M059J (cell line): ENCODE results near the gene ATP6V0E1. TPM values are rescaled to one million over a fixed set of nuclear protein-coding genes. Genes with fewer than 3 reads are reported as not detected.

Source experiments
- DNase-seq: peaks from one replicate; pipeline ENCODE4 v3.0.0-alpha.2; 2012; ENCODE audit warnings: low read depth
- total RNA-seq: library from RNA; depleted of rRNA; stranded (reverse); fragments of >200 nt; shearing (Covaris generic); gene quantifications from 2 replicates; pipeline ENCODE4 v1.2.3, GENCODE V29; 2014; rRNA removed

Gene ATP6V0E1
- 348 and 365 TPM in 2 replicates for total RNA-seq

GRCh38 chr5:172983542-172984243 is at the start of gene ATP6V0E1:
Gene ATP6V0E1 (plus strand): TSS chr5:172983771. CDS start chr5:172983861, 90 bp downstream.
- DNase-seq = peak; percentile 93

- DNase-seq = no peak
Measured at GRCh38 chr5:172935096-172935495, 48.5 kb upstream of the ATP6V0E1 start.

GRCh38 chr5:172936401-172936800 is 47.2 kb upstream of the ATP6V0E1 start:
- DNase-seq = no peak

DNA sequence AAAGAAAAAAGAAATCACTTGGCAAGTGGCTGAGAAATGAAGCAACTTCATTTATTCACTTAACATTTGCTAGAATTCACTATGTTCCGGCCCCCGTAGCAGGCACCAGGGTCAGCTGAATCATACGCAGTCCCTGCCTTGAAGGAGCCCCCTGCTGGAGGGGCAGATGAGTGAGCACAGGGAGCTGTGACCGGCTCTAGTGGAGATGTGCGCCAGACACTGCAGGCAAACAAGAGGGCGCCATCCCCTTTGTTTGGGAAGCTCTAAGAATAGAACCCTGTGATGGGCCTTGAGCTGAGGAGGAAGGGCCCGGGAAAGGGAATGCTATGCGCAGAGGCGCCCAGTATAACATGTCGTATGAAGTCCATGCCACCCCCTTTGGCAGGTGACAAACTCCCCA is 44.5 kb upstream of the ATP6V0E1 start:
- DNase-seq = no peak

- no peak for DNase-seq
Measured at GRCh38 chr5:172939611-172940267, 43.8 kb upstream of the ATP6V0E1 start.

DNA sequence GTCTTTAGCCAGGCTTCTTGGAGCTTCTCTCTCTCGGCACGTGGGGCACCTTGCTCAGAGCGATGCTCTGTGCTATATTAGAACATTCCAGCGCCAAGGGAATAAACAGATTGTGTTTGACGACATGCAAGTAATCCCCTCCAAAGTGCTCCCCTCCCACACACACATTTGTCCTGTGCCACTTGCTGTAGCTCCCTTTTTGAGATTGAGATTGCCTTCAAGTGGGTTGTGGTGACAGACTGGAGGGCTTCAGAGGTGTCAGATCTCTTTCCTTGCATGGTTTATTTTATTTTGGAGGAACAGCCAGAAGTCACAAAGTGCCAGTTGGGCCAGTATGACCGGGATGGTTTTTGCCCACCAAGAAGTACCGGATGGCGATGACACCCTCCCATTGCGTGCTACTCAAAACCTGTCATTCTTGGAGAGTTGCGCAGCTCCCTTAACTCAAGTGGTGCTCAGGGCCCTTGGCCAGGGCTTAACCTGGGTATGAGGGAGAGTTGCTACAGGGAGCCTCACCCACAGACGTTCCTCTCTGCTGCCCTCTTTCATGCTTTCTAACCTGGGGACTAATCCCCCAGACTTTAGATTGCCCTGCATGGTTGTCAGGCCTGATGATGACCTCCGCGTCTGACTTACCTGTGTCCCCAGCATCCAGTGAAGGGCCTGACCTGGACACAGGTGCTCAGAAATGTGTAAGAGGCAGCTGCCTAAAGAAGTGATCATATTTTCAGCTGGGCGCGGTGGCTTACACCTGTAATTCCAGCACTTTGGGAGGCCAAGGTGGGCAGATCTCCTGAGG is 43.1 kb upstream of the ATP6V0E1 start:
- no peak for DNase-seq

- peak; percentile 54 for DNase-seq
Measured at GRCh38 chr5:172941067-172941516, 42.5 kb upstream of the ATP6V0E1 start.

DNA sequence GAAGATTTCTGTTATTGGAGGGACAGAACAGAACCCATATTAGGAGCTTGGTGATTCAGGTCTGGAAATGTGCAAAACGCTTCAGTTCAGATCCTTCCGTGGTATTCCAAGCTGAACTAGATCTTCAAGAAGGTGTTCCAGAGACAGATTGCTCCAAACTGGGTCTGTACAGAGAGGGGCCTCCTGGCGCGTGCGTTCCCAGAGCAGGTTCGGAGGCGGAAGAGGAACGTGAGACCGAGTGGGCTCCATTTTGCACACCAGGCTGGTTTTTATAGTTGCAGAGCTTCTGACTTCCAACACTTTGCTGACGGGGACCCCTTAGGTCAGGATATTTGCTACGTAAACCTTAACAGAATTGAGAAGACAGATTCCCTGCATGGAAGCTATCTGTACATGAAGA is 41.0 kb upstream of the ATP6V0E1 start:
- no peak for DNase-seq

DNA sequence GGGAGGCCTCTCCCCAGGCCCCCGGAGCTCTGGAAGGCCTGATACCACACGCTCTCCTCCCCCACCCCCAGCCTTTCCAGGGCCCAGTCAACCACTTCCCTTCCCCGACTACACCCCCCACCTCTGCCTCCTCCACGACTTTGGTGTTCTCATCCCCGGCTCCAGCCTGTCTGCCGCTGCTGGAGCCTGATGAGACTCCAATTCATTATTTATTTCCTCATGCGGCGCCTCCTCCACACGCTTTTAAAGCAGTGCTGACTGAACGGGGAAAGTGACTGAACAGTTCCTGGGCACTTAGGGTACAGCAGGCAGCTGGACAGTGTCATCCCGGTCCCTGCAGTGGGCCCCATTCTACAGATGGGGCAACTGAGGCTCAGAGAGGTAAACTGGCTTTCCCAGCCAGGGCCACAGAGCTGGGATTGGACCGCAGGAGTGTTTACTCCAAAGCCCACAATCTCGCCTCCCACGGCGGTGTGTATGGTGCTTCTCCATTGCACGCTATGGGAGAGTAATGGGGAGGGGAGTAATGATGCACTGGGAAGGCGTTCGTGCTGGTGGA is 40.2 kb upstream of the ATP6V0E1 start:
- peak; percentile 96 for DNase-seq

DNA sequence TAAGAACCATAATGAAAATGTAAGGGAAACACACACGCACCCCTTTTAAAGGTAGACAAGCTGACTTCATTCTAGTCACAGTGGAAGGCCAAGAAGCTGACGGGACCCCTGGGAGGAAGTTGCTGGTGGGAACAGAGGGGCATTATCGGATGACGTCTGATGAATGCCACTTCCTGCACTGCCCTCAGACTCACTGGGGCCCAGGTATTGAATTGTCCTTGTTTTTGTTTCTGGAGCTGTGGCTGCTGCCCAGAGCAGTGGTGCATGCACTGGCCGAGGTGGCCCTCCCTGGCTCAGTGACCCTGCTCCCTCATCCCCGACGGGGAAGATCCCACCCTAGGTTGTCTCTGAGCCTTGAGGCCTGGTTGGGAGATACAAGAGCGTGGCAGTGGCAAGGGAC is 39.7 kb upstream of the ATP6V0E1 start:
- DNase-seq = peak; percentile 67

DNA sequence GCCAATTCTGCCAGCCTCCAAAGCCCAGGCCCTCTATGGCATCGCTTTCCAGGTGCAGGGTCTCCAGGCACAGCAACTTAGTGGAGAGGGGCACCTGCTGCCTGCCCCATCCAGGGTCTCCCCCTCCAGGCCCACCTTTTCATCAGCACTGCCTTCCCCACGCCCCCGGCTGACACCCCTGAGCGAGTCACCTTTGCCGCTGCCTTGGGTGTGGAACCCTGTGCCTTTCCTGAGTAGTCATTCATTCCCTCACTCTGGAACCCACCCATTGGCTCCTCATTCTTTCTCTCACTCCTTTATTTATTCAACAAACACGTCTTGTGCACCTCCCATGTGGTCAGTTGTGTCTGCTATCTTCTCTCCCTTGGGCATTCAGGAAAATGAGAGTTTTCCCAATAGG is 38.8 kb upstream of the ATP6V0E1 start:
- DNase-seq = peak; percentile 53

GRCh38 chr5:172945151-172945550 is 38.4 kb upstream of the ATP6V0E1 start:
- no peak for DNase-seq

DNA sequence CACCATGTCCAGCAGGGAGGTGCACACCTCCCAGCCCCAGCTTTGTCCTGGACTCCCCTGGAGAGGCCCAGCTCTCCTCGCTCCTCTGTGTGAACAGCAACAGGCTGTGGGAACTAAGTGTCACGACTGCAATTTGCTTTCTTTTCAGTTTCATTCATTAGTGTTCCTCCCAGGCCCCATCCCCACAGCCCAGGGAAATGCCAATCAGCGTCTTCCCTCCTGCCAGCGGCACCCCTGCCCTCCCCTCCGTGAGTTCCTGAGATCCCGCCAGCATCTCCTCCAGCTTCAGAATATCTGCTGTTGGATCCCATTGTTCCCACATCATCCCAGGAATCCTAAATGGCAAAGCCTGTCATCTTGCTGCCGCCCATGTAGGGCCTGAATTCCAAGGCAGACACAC is 37.4 kb upstream of the ATP6V0E1 start:
- no peak for DNase-seq

GRCh38 chr5:172949426-172949825 is 34.1 kb upstream of the ATP6V0E1 start:
- DNase-seq = no peak

GRCh38 chr5:172950176-172950965 is 33.2 kb upstream of the ATP6V0E1 start:
- no peak for DNase-seq

DNA sequence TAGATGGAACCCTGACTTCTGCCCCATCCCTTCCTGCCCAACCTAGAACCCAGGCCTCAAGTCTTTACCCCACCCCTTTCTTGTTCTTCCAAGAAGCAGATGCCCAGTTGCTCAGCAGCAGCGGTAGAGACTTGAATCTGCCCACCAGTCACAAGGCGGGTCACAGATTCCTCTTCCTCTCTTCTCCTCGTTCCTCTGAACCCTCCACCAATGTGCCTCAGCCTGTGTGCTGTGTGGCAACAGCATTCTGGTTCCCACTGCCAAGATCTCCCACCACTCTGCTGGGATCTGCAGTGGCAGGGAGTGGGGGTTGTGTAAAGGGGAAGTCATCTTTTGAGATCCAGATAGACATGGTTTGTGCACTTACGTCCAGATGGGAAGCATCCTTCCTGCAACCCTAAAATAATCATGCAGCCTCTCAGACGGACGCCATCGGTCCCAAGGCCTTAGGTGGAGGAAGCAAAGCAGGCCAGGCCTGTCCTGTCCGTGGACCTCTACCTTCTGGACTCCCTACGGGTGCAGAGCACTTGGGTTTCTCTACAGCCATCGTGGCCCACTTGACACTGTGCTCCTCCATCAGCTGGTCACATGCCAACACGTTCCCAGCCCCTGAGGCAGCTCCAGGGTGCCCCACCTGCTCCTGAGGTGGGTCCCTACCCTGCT is 32.1 kb upstream of the ATP6V0E1 start:
- DNase-seq = no peak

DNA sequence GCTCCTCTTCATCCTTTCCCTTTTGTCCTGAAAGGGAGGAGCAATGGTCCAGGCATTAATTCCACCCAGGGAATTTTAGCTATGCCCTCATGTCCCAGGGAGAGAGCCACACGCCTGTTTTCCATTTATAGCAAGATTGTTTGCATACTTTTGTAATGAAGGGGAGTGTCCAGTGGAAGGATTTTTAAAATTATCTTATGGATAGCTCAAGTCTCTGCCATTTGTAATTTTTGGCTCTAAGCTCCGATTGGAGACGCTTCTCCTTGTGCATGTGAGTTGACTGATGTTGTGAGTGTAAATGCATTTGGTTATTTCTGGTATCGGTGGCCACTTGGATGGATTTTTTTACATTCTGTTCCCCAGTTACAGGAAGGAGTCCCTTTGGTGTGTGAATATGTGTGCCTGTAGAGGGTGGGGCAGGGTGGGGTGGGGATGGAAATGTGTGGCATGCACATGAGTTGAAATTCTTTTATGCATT is 31.5 kb upstream of the ATP6V0E1 start:
- peak; percentile 58 for DNase-seq

DNA sequence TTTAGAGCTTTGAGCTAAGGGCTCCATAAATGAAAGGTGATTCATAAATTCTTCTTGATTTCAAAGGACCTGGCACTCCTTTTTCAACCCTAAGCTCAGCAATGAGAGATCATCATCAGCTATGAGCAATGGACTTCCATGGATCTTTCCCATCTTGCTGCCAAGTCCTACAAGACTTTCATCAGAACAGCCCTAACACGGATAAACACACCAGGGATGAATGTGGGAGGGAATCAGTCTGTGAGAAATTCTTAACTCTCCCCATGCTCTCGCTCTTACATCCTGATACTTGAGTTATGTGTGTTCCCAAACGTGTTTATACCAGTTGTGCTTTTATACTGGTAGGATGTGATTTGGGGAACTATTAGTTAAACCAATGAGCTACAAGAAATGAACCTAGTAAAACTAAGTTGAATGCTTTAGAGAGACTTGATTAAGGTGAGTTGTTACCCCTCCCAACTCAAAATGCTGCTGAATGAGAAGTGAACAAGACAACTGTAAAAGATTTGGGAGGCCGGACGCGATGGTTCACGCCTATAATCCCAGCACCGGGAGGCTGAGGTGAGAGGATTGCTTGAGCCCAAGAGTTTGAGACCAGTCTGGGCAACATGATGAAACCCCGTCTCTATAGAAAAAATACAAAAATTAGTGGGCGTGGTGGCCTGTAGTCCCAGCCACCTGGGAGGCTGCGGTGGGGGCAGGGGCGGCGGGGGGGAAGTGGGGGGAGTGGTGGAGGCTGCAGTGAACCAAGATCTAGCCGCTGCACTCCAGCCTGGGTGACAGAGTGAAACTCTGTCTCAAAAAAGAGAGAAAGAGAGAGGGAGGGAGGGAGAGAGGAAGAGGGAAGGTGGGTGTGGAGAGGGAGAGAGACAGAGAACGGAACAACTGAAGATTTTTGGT is 29.5 kb upstream of the ATP6V0E1 start:
- peak; percentile 90 for DNase-seq

DNA sequence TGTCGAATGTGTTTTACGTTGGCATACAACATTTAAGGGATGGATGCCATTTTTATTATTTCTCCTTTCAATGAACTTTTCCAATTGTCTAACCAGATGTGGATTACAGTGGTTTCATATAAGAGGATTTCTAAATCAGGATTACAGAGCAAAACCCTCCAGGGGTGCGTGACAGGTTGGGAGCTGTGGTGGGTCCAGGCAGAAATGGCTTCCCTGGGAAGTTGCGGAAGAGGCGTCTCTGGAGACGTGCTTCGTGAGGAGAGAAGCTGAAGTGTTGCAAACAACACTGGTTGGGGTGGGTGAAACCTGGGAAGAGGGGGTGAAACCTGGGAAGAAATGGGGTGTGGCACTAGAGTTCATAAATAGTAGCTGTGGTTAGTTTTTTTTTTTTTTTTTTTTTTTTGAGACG is 28.8 kb upstream of the ATP6V0E1 start:
- DNase-seq = peak; percentile 53

DNA sequence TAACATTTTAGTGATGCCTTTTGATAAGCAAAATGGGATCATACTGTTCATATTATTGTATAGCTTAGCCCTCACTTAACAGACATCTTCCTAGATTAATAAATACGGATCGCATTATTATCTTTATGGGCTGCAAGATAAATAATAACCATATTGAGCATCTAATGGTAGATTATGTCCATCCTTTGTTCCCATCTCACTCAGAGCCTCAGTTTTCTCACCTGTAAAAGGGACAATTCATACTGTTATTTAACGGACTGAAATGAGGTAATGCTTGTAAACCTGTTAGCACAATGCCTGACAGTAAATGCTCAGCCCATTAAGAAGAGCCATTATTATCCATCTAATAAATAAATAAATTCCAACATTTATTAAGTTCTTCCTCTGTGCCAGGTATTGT is 27.3 kb upstream of the ATP6V0E1 start:
- DNase-seq = no peak
